CD4-positive, alpha-beta T cell treated with Interleukin-15 for 1 hour (primary cell): ENCODE data around the gene ARPP19.
"Not testable (repeated sequence)": the region's sequence is repeated elsewhere in the genome, so short reads cannot be mapped to it uniquely, and the experiment has no call there.

Experiments
- DNase-seq: peaks from one replicate; pipeline ENCODE4 v3.0.0-alpha.2; 2020

Gene ARPP19, protein sequence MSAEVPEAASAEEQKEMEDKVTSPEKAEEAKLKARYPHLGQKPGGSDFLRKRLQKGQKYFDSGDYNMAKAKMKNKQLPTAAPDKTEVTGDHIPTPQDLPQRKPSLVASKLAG

GRCh38 chr15:52568601-52569585 lies at the start of gene ARPP19:
Gene ARPP19 (minus strand): TSS chr15:52569030. CDS start chr15:52568892, 138 bp downstream.
- peak; percentile 89 for DNase-seq

DNA sequence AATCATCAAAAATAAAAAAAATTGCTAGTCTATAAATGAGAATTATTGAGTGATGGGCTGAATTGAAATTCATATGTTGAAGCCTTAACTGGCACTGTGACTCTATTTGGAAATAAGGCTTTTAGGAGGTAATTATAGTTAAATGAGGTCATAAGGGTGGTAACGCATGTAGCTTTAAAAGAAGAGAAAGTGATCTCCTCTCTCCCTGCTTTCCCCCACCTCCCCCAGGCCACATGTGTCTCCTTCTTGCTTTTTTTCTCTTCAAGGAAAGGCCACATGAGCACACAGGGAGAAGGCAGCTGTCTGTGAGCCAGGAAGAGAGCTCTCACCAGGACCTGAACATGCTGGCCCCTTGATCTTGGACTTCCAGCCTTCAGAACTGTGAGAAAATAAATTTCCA lies 48.2 kb upstream of the ARPP19 start:
- DNase-seq, result no peak

- DNase-seq, result no peak
These were observed 46.5 kb upstream of the ARPP19 start for GRCh38 chr15:52615302-52615701.

DNA sequence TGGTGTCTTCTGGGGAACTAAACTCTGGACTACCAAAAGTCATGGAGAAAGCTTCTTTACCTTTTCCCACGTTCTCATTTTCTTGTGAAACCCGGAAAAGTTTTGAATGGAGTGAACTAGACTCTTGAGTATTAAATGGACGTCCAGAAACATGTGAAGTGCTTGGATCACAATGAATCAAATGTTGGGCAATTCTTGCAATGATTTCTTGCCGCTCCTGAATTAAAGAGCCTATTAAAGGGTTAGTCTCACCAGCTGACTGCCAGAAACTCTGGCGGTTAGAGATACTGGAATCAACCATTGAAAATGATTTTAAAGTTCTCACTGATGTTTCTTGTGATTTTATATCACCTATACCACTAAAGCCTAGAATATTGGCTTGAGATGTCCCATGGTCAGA lies 40.8 kb upstream of the ARPP19 start:
- no peak for DNase-seq

DNA sequence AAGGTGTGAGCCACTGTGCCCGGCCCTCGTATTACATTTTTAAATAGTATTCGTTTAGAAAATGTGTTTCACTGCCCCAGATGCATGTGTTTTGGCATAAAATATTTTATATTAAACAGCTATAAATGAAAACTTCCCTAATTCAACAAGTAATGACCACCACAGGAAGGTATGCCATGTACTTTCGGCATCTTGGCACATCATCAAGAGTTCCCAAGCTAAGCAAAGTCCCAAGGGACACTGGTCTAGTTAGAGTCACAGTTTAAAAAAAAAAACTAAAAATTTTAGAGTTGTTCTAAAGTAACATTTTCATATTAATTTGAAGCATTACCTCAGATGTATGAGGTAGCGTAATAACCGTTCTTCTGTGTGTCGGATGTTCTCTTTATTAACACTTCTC lies 15.6 kb upstream of the ARPP19 start:
- no peak for DNase-seq

DNA sequence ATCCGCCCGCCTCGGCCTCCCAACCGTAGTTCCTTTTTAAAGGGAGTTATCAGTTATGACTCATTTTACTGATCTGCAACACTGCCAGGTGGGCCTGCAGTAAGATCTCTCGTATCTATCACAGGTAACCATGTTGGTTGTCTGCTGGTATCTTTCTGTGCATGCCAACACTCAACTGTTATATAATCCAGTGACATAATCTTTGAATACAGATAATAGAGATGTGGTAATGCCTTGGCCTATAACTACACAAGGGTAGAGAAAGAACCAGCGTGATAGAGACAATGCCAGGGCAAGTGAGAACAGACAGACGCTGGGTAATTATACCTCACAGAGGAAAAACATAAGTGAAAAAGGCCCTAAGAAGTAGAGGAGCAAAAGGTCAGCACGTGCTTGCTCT lies 11.0 kb upstream of the ARPP19 start:
- DNase-seq, result no peak

GRCh38 chr15:52576692-52577091 lies 7.9 kb upstream of the ARPP19 start:
- no peak for DNase-seq

GRCh38 chr15:52575573-52575972 lies 6.7 kb upstream of the ARPP19 start:
- not testable (repeated sequence) for DNase-seq

DNA sequence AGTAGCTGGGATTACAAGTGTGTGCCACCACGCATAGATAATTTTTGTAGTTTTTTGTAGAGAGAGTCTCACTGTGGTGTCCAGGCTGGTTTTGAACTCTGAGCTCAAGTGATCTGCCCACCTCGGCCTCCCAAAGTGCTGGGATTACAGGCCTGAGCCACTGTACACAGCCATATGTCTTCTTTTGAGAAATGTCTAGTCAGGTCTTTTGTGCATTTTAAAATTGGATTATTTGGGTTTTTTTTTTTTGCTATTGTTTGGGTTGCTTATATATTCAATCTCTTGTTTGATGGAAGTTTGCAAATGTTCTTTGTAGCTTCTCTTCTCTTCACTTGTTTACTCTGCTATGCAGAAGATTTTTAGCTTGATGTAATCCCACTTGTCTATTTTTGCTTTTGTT lies 6.2 kb upstream of the ARPP19 start:
- DNase-seq, result no peak

DNA sequence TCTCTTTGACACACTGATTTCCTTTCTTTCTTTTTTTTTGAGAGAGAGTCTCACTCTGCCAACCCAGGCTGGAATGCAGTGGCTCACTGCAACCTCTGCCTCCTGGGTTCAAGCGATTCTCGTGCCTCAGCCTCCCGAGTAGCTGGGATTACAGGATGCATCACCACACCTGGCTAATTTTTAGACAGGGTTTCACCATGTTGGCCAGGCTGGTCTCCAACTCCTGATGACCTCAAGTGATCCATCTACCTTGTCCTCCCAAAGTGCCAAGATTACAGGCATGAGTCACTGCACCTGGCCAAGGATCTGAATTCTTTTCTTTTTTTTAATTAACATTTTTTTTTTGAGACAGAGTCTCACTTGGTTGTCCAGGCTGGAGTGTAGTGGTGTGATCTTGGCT lies 5.8 kb upstream of the ARPP19 start:
- DNase-seq, result not testable (repeated sequence)

DNA sequence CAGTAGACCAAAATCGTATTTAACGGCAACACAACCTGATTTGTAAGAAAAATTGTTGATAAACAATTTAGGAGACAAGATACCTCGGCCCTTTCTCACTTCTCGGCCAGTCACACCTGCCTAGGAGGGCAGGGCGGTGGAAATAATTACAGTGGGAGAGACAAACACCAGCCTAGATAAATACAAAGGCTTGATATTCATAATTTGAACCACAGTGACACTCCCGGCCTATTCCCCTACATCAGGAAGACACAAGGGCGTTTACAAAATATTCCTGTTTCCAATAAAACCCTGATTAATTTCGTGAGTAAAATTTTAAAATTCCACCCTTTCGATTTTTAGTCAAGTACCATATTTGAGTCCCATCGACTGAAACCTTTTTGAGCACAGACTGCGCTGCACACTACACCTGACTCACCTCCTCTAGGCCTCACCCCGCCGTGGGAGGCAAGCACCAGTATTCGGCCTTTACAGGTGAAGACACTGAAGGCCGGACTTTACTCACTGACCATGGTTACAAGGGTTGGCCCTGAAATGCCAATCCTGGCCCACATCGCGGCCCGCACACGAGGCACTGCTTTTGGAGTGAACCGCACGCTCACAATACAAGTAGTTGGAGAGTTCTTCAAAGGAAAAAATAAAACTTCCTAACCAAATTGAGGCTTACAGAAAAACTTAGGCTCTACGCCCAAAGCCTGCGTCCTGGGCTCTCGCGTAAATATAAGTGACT lies 794 bp downstream of the ARPP19 start:
- DNase-seq, result no peak

DNA sequence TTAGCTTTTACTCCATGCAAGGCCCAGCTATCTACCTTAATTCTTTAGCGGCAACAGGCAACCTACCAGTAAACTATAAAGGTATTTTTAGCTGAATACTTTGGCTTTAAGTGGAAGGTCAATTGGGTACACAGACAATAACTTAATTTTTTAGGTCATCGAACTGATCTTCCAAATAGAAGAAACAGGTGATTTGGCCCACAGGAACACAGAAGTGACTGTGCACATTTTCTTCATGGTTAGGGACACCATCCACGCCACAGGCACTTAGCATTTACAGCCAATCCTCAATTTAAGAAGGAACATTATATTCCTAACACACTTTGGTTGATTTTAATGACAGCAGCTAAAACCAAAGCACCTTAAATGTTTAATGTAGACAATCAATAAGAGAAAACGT lies 1.9 kb downstream of the ARPP19 start:
- DNase-seq, result no peak

DNA sequence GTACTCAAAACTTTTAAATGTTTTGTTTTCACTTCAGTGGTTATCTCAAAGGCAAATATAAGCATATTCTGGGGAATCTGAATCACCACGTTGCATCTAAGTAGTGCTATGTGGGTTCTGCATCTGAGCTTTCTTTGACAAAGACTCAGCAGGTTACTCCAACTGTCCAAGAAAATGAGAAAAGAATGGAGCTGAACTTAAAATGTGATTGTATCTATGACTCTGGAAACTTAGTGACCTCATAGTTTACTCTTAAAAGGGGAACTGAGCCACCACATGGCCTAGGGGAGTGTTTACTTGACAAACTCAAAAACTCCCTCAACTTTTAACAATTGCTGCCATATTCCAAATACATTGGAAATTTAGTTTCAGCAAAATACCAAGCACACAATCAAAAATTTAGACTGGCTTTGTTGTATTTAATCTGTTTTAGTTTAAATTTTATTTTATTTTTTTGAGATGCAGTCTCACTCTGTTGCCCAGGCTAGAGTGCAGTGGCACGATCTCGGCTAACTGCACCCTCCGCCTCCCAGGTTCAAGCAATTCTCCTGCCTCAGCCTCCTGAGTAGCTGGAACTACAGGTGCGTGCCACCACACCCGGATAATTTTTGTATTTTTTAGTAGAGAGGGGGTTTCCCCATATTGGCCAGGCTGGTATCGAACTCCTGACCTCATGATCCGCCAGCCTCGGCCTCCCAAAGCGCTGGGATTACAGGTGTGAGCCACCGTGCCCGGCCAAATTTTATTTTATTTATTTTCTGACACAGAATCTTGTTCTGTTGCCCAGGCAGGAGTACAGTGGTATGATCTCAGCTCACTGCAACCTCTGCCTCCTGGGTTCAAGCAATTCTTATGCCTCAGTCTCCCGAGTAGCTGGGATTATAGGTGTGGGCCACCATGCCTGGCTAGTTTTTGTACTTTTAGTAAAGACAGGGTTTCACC lies 3.1 kb downstream of the ARPP19 start:
- not testable (repeated sequence) for DNase-seq

GRCh38 chr15:52563501-52564060 lies 5.2 kb downstream of the ARPP19 start:
- no peak for DNase-seq

GRCh38 chr15:52559575-52559974 lies 9.3 kb downstream of the ARPP19 start:
- no peak for DNase-seq

GRCh38 chr15:52559022-52559421 lies 9.8 kb downstream of the ARPP19 start:
- no peak for DNase-seq

DNA sequence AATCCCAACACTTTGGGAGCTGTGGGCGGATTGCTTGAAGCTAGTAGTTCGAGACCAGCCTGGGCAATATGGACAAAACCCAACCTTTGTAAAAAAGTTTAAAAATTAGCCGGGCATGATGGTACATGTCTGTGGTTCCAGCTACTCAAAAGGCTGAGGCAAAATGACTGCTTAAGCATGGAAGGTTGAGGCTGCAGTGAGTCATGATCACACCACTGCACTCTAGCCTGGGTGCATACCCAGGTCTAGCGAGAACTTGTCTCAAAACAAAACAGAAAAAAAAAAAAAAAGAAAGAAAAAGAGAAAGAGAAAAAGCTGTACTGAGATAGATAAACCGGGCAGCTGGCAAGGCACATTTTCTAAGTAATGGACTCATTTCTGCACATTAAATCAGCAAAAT lies 10.6 kb downstream of the ARPP19 start:
- peak; percentile 39 for DNase-seq

GRCh38 chr15:52557274-52557641 lies 11.6 kb downstream of the ARPP19 start:
- DNase-seq, result no peak

DNA sequence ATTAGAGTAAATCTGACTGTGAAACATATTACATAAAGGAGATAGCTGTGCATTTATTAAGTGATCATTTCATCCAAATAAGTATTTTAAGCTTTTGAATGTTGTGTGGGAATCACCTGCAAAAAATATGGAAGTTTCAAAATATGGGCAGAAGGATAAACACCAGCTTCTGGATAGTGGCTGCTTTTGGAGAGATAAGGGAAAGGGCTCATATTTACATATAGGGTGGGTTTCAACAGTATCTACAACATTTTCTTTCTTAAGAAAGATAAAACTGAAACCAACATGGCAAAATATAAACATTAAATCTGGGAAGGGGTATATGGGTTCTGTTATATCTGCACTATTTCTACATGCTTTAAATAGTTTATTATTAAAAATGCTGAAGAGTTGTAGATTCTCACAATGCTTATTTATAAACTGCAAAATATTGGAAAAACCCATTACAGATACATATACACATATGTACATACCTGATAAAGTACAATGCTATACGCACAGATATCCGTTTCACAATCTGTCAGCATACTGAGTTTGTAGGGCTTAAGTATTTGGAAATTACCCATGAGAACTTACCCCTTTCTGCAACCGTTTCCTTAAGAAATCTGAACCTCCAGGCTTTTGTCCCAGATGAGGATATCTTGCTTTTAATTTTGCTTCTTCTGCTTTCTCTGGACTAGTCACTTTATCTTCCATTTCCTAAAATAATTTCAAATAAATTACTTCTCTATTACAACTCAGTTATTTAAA lies 12.1 kb downstream of the ARPP19 start:
- DNase-seq, result no peak

DNA sequence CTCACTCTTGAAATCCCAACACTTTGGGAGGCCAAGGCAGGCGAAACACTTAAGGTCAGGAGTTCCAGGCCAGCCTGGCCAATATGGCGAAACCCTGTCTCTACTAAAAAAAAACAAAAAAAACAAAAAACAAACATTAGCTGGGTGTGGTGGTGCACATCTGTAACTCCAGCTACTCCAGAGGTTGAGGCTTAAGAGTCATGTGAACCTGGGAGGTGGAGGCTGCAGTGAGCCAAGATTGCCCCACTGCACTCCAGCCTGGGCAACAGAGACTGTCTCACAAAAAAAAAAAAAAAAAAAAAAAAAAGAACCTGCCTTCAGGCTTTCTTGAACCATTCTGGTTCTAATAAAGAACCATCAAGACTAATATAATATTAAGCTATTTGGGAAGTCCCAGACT lies 16.5 kb downstream of the ARPP19 start:
- DNase-seq, result no peak

DNA sequence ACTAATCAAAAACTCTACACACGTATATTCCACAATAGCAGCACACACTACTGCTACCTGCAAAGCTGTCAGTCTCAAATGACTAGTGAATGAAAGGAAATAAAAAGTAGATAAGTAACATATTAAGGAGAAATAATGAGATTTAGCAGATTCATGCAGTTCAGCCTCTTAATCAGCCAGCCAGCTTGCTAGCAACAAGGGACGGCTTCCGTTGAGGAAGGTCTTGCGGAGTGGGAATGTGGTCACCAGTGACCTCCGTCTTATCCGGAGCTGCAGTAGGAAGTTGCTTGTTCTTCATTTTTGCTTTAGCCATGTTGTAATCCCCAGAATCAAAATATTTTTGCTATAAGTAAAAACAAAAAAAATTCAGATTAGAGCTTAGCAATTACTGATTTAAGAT lies 17.1 kb downstream of the ARPP19 start:
- DNase-seq, result peak; percentile 47

- DNase-seq, result not testable (repeated sequence)
These were observed 17.6 kb downstream of the ARPP19 start for GRCh38 chr15:52551186-52551585.
